DND-41 (cell line): Measurements from ENCODE around the gene IL2RA.

ENCODE experiments used
- ATAC-seq: fragments of 200-7000 bp; cut with Tn5 transposase; 3 replicates; pipeline ENCODE4 v1.9.1; 2021; ENCODE audit warnings: low read depth; ENCODE audit not compliant: insufficient read depth
- DNase-seq: peaks from one replicate; pipeline ENCODE4 v3.0.0-alpha.2; 2020
- H2AFZ ChIP-seq: 2 replicates; pipeline ENCODE4 v1.6.0; 2012; ENCODE audit warnings: low read depth, low read length
- H3K27ac ChIP-seq: 2 replicates; pipeline ENCODE4 v1.5.1; 2012; ENCODE audit warnings: low read length, inconsistent platforms
- H3K27me3 ChIP-seq: fragments of 200-600 bp; sonication (generic); 2 replicates; pipeline ENCODE4 v1.6.0; 2012; ENCODE audit warnings: low read length, mild to moderate bottlenecking, inconsistent platforms; ENCODE audit not compliant: insufficient read depth, poor library complexity
- H3K36me3 ChIP-seq: 2 replicates; pipeline ENCODE4 v1.5.1; 2012; ENCODE audit warnings: low read length, inconsistent platforms; ENCODE audit not compliant: insufficient read depth
- H3K4me1 ChIP-seq: 2 replicates; pipeline ENCODE4 v1.5.1; 2012; ENCODE audit warnings: mild to moderate bottlenecking, low read length; ENCODE audit not compliant: insufficient read depth
- H3K4me2 ChIP-seq: 2 replicates; pipeline ENCODE4 v1.6.0; 2012; ENCODE audit warnings: mild to moderate bottlenecking, moderate library complexity, low read length, inconsistent platforms; ENCODE audit not compliant: insufficient read depth
- H3K4me3 ChIP-seq, 2 experiments: fragments of 200-600 bp in 1 of 2; shearing (Covaris generic) in 1 of 2; 2 replicates each; pipeline ENCODE4 v1.5.1; 2012 to 2016; ENCODE audit warnings: inconsistent platforms in 2 of 2, low read length in 2 of 2, mild to moderate bottlenecking in 2 of 2, low read depth in 1 of 2, moderate library complexity in 1 of 2
- H3K79me2 ChIP-seq: 2 replicates; pipeline ENCODE4 v1.6.0; 2012; ENCODE audit warnings: low read length, inconsistent platforms; ENCODE audit not compliant: insufficient read depth
- H3K9ac ChIP-seq: 2 replicates; pipeline ENCODE4 v1.6.0; 2012; ENCODE audit warnings: low read depth, mild to moderate bottlenecking, inconsistent platforms, low read length, moderate library complexity
- H3K9me3 ChIP-seq: 2 replicates; pipeline ENCODE4 v1.5.1; 2012; ENCODE audit warnings: low read length, moderate library complexity, mild to moderate bottlenecking, inconsistent platforms; ENCODE audit not compliant: insufficient read depth, severe bottlenecking
- H4K20me1 ChIP-seq: 2 replicates; pipeline ENCODE4 v1.6.0; 2012; ENCODE audit warnings: low read length; ENCODE audit not compliant: insufficient read depth
- EZH2 ChIP-seq: IDR thresholded peaks from 3 replicates; pipeline ENCODE4 v1.6.1; 2012; ENCODE audit warnings: borderline replicate concordance, low read depth, mild to moderate bottlenecking, moderate library complexity, low read length, inconsistent platforms; ENCODE audit not compliant: severe bottlenecking
- TF ChIP-seq, protein P1 (sequence below): IDR thresholded peaks from 2 replicates; pipeline ENCODE4 v1.5.1; 2012; ENCODE audit warnings: borderline replicate concordance, low read length, moderate library complexity, mild to moderate bottlenecking; ENCODE audit not compliant: poor library complexity, severe bottlenecking; ENCODE audit errors: extremely low read depth

The IL2RA gene

DNA sequence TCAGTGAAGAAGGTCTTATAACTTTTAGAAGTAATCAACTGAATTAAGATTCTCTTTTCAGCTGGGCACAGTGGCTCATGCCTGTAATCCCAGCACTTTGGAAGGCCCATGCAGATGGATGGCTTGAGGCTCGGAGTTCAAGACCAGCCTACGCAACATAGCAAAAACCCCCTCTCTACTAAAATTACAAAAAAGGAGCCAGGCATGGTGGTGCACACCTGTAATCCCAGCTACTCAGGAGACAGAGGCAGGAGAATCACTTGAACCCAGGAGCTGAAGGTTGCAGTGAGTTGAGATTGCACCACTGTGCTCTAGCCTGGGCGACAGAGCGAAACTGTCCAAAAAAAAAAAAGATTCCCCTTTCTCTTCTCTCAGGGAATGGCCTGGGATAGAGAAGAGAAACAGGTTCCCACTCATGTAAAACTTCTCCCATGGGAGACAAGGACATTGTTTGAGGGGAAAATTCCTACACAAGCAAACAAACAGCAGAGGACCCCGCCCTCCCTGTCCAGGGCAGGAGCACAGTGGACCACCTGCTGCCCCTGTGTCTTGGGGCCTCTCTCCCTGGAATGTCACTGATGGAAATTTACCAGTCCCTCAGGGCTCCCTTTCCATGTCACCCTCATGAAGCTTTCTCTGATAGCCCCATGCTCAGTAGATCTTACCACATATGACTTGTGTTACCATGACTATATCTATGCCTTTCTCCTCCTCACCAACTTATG lies 5.6 kb downstream of the IL2RA start:
- peaks cover 14% of the 10 kb centered on the region for H3K4me1 ChIP-seq
- TF ChIP-seq, protein P1, sequence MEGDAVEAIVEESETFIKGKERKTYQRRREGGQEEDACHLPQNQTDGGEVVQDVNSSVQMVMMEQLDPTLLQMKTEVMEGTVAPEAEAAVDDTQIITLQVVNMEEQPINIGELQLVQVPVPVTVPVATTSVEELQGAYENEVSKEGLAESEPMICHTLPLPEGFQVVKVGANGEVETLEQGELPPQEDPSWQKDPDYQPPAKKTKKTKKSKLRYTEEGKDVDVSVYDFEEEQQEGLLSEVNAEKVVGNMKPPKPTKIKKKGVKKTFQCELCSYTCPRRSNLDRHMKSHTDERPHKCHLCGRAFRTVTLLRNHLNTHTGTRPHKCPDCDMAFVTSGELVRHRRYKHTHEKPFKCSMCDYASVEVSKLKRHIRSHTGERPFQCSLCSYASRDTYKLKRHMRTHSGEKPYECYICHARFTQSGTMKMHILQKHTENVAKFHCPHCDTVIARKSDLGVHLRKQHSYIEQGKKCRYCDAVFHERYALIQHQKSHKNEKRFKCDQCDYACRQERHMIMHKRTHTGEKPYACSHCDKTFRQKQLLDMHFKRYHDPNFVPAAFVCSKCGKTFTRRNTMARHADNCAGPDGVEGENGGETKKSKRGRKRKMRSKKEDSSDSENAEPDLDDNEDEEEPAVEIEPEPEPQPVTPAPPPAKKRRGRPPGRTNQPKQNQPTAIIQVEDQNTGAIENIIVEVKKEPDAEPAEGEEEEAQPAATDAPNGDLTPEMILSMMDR, result no peak
- TF ChIP-seq EZH2, result no peak
- H3K4me3 ChIP-seq, result no peak overlapping the region
- ATAC-seq (no peak), DNase-seq (no peak)
- no peaks in the 10 kb centered on the region for H3K79me2 ChIP-seq
- H4K20me1 ChIP-seq, result no peaks in the 10 kb centered on the region
- no peaks in the 10 kb centered on the region for H3K36me3 ChIP-seq
- no peak overlapping the region for H3K4me2 ChIP-seq
- no peak overlapping the region for H3K9ac ChIP-seq
- no peaks in the 10 kb centered on the region for H3K9me3 ChIP-seq
- no peak overlapping the region for H2AFZ ChIP-seq
- no peak overlapping the region for H3K27ac ChIP-seq
- peaks cover 25% of the 10 kb centered on the region for H3K27me3 ChIP-seq

DNA sequence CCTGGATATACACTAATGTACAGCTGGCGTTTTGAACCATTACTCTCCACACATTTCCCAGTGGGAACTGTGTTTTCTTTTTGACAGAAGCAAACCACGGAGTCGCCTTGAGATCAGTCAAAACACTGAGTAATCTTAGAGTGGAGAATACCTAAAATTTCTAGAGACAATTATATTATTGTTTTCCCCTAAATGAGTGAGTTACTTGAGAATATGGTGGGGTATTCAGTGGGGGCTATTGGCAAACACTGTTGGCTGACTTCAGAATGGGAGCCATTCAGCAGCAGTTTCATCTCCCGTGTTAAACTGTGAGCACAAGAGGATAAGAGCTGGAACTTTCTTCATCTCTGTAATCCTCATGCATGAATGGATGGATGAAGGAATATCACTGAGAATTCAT lies 6.2 kb downstream of the IL2RA start:
- no peak for DNase-seq
- H3K4me1 ChIP-seq, result peaks cover 19% of the 10 kb centered on the region
- H3K4me2 ChIP-seq, result no peak overlapping the region
- H3K27me3 ChIP-seq, result peaks cover 25% of the 10 kb centered on the region
- H4K20me1 ChIP-seq, result no peaks in the 10 kb centered on the region
- H3K36me3 ChIP-seq, result no peaks in the 10 kb centered on the region
- H3K9ac ChIP-seq, result no peak overlapping the region
- no peak overlapping the region for H3K27ac ChIP-seq
- TF ChIP-seq EZH2, result no peak
- TF ChIP-seq, protein P1, result no peak
- no peaks in the 10 kb centered on the region for H3K9me3 ChIP-seq
- H3K79me2 ChIP-seq, result no peaks in the 10 kb centered on the region
- ATAC-seq, result no peak
- no peak overlapping the region for H2AFZ ChIP-seq
- no peak overlapping the region for H3K4me3 ChIP-seq

DNA sequence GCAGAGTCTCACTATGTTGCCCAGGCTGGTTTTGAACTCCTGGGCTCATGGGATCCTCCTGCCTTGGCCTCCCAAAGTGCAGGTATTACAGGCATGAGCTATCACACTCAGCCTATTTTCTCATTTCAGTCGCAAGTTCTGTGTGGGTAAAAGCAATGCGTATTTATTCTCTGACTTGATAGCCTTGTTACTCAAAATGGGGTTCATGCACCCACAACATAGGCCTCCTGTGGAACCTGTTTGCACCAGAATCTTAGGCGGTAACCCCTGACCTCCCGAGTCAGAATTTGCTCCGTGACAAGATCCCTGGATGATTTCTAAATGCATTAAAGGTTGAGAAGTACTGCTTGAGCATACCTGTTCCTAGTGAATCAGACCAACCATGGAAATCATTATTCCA lies 7.3 kb downstream of the IL2RA start:
- Histone ChIP-seq H3K4me1 (peaks cover 30% of the 10 kb centered on the region), H3K4me3 (no peak overlapping the region), H3K27me3 (peaks cover 25% of the 10 kb centered on the region), H3K36me3 (no peaks in the 10 kb centered on the region), H3K9ac (no peak overlapping the region), H3K79me2 (no peaks in the 10 kb centered on the region), H3K9me3 (no peaks in the 10 kb centered on the region), H3K4me2 (no peak overlapping the region), H4K20me1 (no peaks in the 10 kb centered on the region), H3K27ac (no peak overlapping the region), H2AFZ (no peak overlapping the region)
- TF ChIP-seq, protein P1, result no peak
- no peak for TF ChIP-seq EZH2
- DNase-seq (no peak), ATAC-seq (no peak)
